Prostate gland (tissue), 2 donors: ENCODE results near the gene ANKIB1.

Experiments
- CTCF ChIP-seq, 4 experiments: fragments of 200-600 bp in 2 of 4; fragments of 450-650 bp in 2 of 4; sonication (generic) in 2 of 4; IDR thresholded peaks; 1 replicate in 3 of 4; 2 replicates in 1 of 4; pipeline ENCODE4 v1.5.1; 2016 to 2019; ENCODE audit warnings: antibody characterized with exemption in 4 of 4, mild to moderate bottlenecking in 2 of 4, moderate library complexity in 2 of 4
- POLR2A ChIP-seq: fragments of 450-650 bp; IDR thresholded peaks from one replicate; pipeline ENCODE4 v1.6.1; 2016; ENCODE audit warnings: antibody characterized with exemption, mild to moderate bottlenecking
- POLR2AphosphoS5 ChIP-seq: sonication (generic); formaldehyde crosslinking; IDR thresholded peaks from one replicate; pipeline ENCODE4 v1.6.1; 2017; ENCODE audit warnings: antibody characterized with exemption

GRCh38 chr7:92242972-92243371 is 2.8 kb upstream of the ANKIB1 start:
- TF ChIP-seq CTCF (IDR thresholded peaks at IDR 0.05) (no peak), POLR2A (no peak), POLR2AphosphoS5 (no peak)
